Activated CD4-positive, alpha-beta T cell treated with anti-CD3 and anti-CD28 coated beads, Interleukin-10, Interleukin-2, amounts not matched to agents 100 ng/mL and 50 ng/mL, durations not matched to agents 16 hours and 8 hours (primary cell): ENCODE results near the gene CRACDL.

Experiments used
- DNase-seq: peaks from one replicate; pipeline ENCODE4 v3.0.0-alpha.2; 2020

CRACDL gene

GRCh38 chr2:98881153-98881650, 54.8 kb downstream of the CRACDL start:
- no peak for DNase-seq

- no peak for DNase-seq
These were observed 55.5 kb downstream of the CRACDL start for GRCh38 chr2:98880266-98881152.

GRCh38 chr2:98877658-98878057, 58.4 kb downstream of the CRACDL start:
- DNase-seq, result peak; percentile 39

- no peak for DNase-seq
These were observed 59.3 kb downstream of the CRACDL start for GRCh38 chr2:98876741-98877140.

- DNase-seq, result no peak
These were observed 60.3 kb downstream of the CRACDL start for GRCh38 chr2:98875746-98876145.

- DNase-seq, result peak; percentile 46
These were observed 60.8 kb downstream of the CRACDL start for GRCh38 chr2:98875081-98875728.

GRCh38 chr2:98874186-98874689, 61.8 kb downstream of the CRACDL start:
- no peak for DNase-seq

GRCh38 chr2:98872526-98872925, 63.5 kb downstream of the CRACDL start:
- DNase-seq, result no peak

- DNase-seq, result no peak
These were observed 64.5 kb downstream of the CRACDL start for GRCh38 chr2:98871506-98871905.

- DNase-seq, result no peak
These were observed 65.4 kb downstream of the CRACDL start for GRCh38 chr2:98870516-98871158.

GRCh38 chr2:98869870-98870269, 66.2 kb downstream of the CRACDL start:
- DNase-seq, result no peak

GRCh38 chr2:98869272-98869641, 66.8 kb downstream of the CRACDL start:
- DNase-seq, result no peak

- DNase-seq, result no peak
These were observed 67.3 kb downstream of the CRACDL start for GRCh38 chr2:98868548-98869271.

- DNase-seq, result no peak
These were observed 68.3 kb downstream of the CRACDL start for GRCh38 chr2:98867539-98868309.

- DNase-seq, result peak; percentile 17
These were observed 70.0 kb downstream of the CRACDL start for GRCh38 chr2:98866033-98866432.

GRCh38 chr2:98861601-98862000, 74.4 kb downstream of the CRACDL start:
- no peak for DNase-seq

GRCh38 chr2:98859323-98859722, 76.7 kb downstream of the CRACDL start:
- no peak for DNase-seq

GRCh38 chr2:98857001-98857400, 79.0 kb downstream of the CRACDL start:
- DNase-seq, result no peak

- DNase-seq, result no peak
These were observed 81.3 kb downstream of the CRACDL start for GRCh38 chr2:98854682-98855081.

- no peak for DNase-seq
These were observed 83.1 kb downstream of the CRACDL start for GRCh38 chr2:98852932-98853331.

- DNase-seq, result no peak
These were observed 86.0 kb downstream of the CRACDL start for GRCh38 chr2:98850074-98850473.

- DNase-seq, result no peak
These were observed 86.9 kb downstream of the CRACDL start for GRCh38 chr2:98849113-98849512.
